HEK293T (cell line): ENCODE data around the gene ZNF483.
"Not testable (repeated sequence)": the region's sequence is repeated elsewhere in the genome, so short reads cannot be mapped to it uniquely, and the experiment has no call there.

Source experiments
- CTCF ChIA-PET: fragments of 350-600 bp; formaldehyde crosslinking; extraction: SDS; loops from one replicate; lab custom pipeline; 2021; ENCODE audit warnings: antibody characterized with exemption, inconsistent platforms; lab: Yijun Ruan, JAX
- POLR2A ChIA-PET: fragments of 350-600 bp; formaldehyde crosslinking; extraction: SDS; loops from one replicate; lab custom pipeline; 2020; ENCODE audit warnings: antibody characterized with exemption, inconsistent platforms; lab: Yijun Ruan, JAX
- DNase-seq: peaks from one replicate; pipeline ENCODE4 v3.0.0; 2012; ENCODE audit warnings: mixed read lengths; ENCODE audit errors: extremely low spot score
- ARNT ChIP-seq: fragments of 450-650 bp; IDR thresholded peaks from 2 replicates; pipeline ENCODE4 v1.6.1; 2017; ENCODE audit warnings: mild to moderate bottlenecking
- BHLHE40 ChIP-seq: fragments of 450-650 bp; IDR thresholded peaks from 2 replicates; pipeline ENCODE4 v1.6.1; 2016; ENCODE audit warnings: mild to moderate bottlenecking, moderate library complexity, borderline replicate concordance
- CTBP1 ChIP-seq: fragments of 450-650 bp; IDR thresholded peaks from 2 replicates; pipeline ENCODE4 v1.6.1; 2016; ENCODE audit warnings: borderline replicate concordance
- ELF4 ChIP-seq: fragments of 450-650 bp; IDR thresholded peaks from 2 replicates; pipeline ENCODE4 v1.6.1; 2017; ENCODE audit warnings: antibody characterized with exemption
- FOXA1 ChIP-seq: fragments of 450-650 bp; IDR thresholded peaks from 2 replicates; pipeline ENCODE4 v1.6.1; 2016; ENCODE audit warnings: mild to moderate bottlenecking
- FOXK2 ChIP-seq: fragments of 450-650 bp; IDR thresholded peaks from 2 replicates; pipeline ENCODE4 v1.6.1; 2016; ENCODE audit warnings: mild to moderate bottlenecking
- FOXM1 ChIP-seq: fragments of 450-650 bp; IDR thresholded peaks from 2 replicates; pipeline ENCODE4 v1.6.1; 2017; ENCODE audit warnings: mild to moderate bottlenecking, borderline replicate concordance
- HDGF ChIP-seq: fragments of 450-650 bp; IDR thresholded peaks from 2 replicates; pipeline ENCODE4 v1.6.1; 2017; ENCODE audit warnings: antibody characterized with exemption, borderline replicate concordance
- L3MBTL2 ChIP-seq: fragments of 450-650 bp; conservative IDR thresholded peaks from 2 replicates; pipeline ENCODE4 v1.6.1; 2016; ENCODE audit warnings: mild to moderate bottlenecking
- LEF1 ChIP-seq: fragments of 450-650 bp; IDR thresholded peaks from 2 replicates; pipeline ENCODE4 v1.6.1; 2017; ENCODE audit warnings: mild to moderate bottlenecking, borderline replicate concordance
- NFRKB ChIP-seq: fragments of 450-650 bp; IDR thresholded peaks from 2 replicates; pipeline ENCODE4 v1.6.1; 2016; ENCODE audit warnings: mild to moderate bottlenecking, moderate library complexity
- SP1 ChIP-seq: fragments of 450-650 bp; IDR thresholded peaks from 2 replicates; pipeline ENCODE4 v1.6.1; 2017
- SUZ12 ChIP-seq: fragments of 450-650 bp; IDR thresholded peaks from 2 replicates; pipeline ENCODE4 v1.6.1; 2016; ENCODE audit warnings: mild to moderate bottlenecking
- TARDBP ChIP-seq: fragments of 450-650 bp; IDR thresholded peaks from 2 replicates; pipeline ENCODE4 v1.6.1; 2016
- ZNF384 ChIP-seq: fragments of 450-650 bp; IDR thresholded peaks from 2 replicates; pipeline ENCODE4 v1.6.1; 2016
- TF ChIP-seq, protein P1 (sequence below): fragments of 450-650 bp; IDR thresholded peaks from 2 replicates; pipeline ENCODE4 v1.6.1; 2016

ZNF483 gene

DNA sequence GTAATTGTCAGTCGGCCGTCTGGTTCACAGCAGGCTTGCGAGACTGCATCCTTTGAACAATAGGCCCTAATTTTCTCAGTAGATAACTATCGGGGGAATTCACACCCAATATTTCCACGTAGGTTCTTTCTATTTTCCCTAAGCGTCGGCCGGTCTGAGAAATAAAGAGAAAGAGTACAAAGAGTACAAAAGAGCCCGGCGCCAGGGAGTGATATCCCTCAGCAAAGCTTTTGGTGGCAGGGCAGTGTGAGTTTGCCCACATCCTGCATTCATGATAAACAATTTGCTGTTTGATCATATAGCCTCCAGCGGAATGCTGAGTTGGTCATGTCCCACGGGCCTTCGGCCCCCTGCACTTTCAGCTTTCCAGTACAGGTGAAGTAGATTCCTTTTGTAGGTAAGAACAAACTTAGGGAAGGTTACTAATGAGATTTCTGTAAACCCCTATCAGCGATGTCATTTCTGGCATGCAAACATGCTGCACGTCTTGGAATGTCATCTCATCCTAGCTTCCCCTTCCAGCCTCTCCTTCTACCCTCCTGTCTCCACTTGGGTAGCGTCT, 79.2 kb downstream of the ZNF483 start:
- ChIA-PET CTCF (no interaction called here), POLR2A (no interaction called here)
- no peak for DNase-seq
- TF ChIP-seq FOXA1 (no peak), HDGF (no peak), FOXK2 (no peak), SP1 (no peak), NFRKB (no peak), FOXM1 (no peak), BHLHE40 (no peak), L3MBTL2 (no peak), CTBP1 (no peak), ZNF384 (no peak), TARDBP (no peak), ELF4 (no peak), ARNT (no peak), LEF1 (no peak), SUZ12 (no peak)

GRCh38 chr9:111605041-111605559, 80.1 kb downstream of the ZNF483 start:
- ChIA-PET POLR2A (no interaction called here), CTCF (interaction anchor here (0.6 kb wide), 1 partner anchor 12 kb away, joined by 3 read pairs; no protein-coding TSS in a partner anchor)
- DNase-seq = no peak
- TF ChIP-seq, protein P1, sequence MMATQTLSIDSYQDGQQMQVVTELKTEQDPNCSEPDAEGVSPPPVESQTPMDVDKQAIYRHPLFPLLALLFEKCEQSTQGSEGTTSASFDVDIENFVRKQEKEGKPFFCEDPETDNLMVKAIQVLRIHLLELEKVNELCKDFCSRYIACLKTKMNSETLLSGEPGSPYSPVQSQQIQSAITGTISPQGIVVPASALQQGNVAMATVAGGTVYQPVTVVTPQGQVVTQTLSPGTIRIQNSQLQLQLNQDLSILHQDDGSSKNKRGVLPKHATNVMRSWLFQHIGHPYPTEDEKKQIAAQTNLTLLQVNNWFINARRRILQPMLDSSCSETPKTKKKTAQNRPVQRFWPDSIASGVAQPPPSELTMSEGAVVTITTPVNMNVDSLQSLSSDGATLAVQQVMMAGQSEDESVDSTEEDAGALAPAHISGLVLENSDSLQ = no peak
- TF ChIP-seq ARNT (no peak), ELF4 (no peak), TARDBP (no peak), HDGF (no peak), FOXK2 (no peak), CTBP1 (no peak), ZNF384 (no peak), NFRKB (no peak), BHLHE40 (no peak)

GRCh38 chr9:111610149-111610548, 85.2 kb downstream of the ZNF483 start:
- TF ChIP-seq L3MBTL2 = no peak
- no peak for TF ChIP-seq BHLHE40
- TF ChIP-seq CTBP1 = no peak
- no peak for TF ChIP-seq ELF4
- no peak for TF ChIP-seq NFRKB
- no peak for TF ChIP-seq FOXA1
- no peak for TF ChIP-seq LEF1
- TF ChIP-seq HDGF = no peak
- POLR2A ChIA-PET = interaction anchor here (1.3 kb wide), 1 partner anchor 21 kb away, joined by 7 read pairs; the partner anchor contains the start of gene DNAJC25
- DNase-seq = no peak
- CTCF ChIA-PET = interaction anchor here (0.6 kb wide), 1 partner anchor 318 kb away, joined by 3 read pairs; no protein-coding TSS in a partner anchor

DNA sequence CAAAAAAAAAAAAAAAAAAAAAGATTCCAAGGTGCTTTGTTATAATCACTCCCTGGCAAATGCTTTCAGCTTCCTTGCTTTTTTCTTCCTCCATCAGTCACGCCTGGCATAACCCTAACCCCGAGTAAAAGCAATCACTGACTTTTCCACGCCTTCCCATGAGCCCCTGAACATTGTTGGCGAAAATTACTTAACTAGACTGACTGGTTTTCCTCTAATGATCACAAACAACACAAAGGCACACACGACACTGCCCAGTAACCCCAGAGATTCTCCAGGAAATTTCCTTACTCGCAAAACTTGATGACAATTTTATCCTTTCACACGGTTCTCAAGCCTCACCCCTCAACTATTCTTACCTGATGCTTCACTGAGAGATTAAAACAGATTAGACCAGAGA, 85.9 kb downstream of the ZNF483 start:
- no peak for DNase-seq
- POLR2A ChIA-PET = interaction anchor here (1.3 kb wide), 1 partner anchor 20 kb away, joined by 7 read pairs; the partner anchor contains the start of gene DNAJC25
- CTCF ChIA-PET = interaction anchor here (0.6 kb wide), 1 partner anchor 317 kb away, joined by 3 read pairs; no protein-coding TSS in a partner anchor
- TF ChIP-seq L3MBTL2 (no peak), NFRKB (no peak), BHLHE40 (no peak), SP1 (no peak), LEF1 (no peak)
- TF ChIP-seq, protein P1 = no peak

DNA sequence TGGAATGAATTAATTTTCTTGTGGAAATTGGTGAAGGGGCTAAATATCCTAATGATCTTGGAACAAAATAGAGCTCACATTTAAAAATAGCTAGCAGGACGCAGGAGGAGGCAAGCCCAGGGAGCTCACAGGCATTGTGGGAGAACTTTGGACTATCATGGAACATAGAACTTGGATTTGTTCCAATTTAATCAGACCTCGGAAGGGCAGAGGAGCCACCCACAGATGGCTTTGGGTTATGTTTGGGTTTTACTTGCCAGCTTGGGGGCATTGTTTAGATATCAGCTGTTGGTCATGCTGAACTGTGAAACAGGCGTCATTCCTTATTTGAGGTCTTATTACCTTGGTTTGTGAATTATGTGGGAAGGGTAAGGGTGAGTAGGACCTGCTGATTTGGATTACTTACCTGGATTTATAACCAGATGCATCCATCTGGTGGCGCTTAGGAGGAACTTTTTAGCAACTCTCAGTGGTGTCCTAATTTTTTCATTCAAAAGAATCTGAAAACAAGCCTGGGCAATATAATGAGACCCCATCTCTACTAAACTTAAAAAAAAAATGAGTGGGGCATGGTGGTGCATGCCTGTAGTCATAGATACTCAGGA, 88.6 kb downstream of the ZNF483 start:
- CTCF ChIA-PET = interaction anchor here (0.6 to 1.2 kb wide), 3 partner anchors 8 to 481 kb away, joined by 3 to 4 read pairs (median 4); partner anchors contain the start of gene PTGR1
- TF ChIP-seq SP1 = no peak
- no peak for TF ChIP-seq SUZ12
- no peak for TF ChIP-seq FOXK2
- TF ChIP-seq LEF1 = no peak
- TF ChIP-seq NFRKB = no peak
- TF ChIP-seq BHLHE40 = no peak
- TF ChIP-seq L3MBTL2 = no peak
- no peak for TF ChIP-seq ARNT
- DNase-seq = no peak
- POLR2A ChIA-PET = interaction anchor here (1.3 kb wide), 1 partner anchor 18 kb away, joined by 5 read pairs; the partner anchor contains the start of gene DNAJC25

GRCh38 chr9:111615928-111616327, 90.9 kb downstream of the ZNF483 start:
- DNase-seq = no peak
- TF ChIP-seq CTBP1 (no peak), FOXM1 (no peak), BHLHE40 (no peak), HDGF (no peak), TARDBP (no peak)
- TF ChIP-seq, protein P1 = no peak
- ChIA-PET POLR2A (interaction anchor here (2.7 kb wide), 1 partner anchor 15 kb away, joined by 10 read pairs; the partner anchor contains the start of gene DNAJC25), CTCF (interaction anchor here (0.6 to 0.8 kb wide), 2 partner anchors 18 to 45 kb away, joined by 3 read pairs; no protein-coding TSS in a partner anchor)

DNA sequence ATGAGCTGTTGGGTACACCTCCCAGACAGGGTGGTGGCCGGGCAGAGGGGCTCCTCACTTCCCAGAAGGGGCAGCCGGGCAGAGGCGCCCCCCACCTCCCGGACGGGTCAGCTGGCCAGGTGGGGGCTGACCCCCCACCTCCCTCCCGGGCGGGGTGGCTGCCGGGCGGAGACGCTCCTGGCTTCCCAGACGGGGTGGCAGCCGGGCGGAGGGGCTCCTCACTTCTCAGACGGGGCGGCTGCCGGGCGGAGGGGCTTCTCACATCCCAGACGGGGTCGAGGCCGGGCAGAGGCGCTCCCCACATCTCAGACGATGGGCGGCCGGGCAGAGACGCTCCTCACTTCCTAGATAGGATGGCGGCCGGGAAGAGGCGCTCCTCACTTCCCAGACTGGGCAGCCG, 92.4 kb downstream of the ZNF483 start:
- DNase-seq, CTCF ChIA-PET, POLR2A ChIA-PET: not testable (repeated sequence)
